ENCODE measurements around the gene BPIFB1.

GRCh38 chr20:33337119-33337518 lies 54.1 kb downstream of the BPIFB1 start:
- no peak for TF ChIP-seq CTCF (IDR thresholded peaks at IDR 0.05; ENCODE audit: insufficient read depth, low read length)
- no peak for TF ChIP-seq GABPA (IDR thresholded peaks at IDR 0.05; ENCODE audit: low read depth)
- TF ChIP-seq REST (IDR thresholded peaks at IDR 0.05; ENCODE audit: insufficient replicate concordance, low read depth), result no peak
- TF ChIP-seq POLR2AphosphoS5 (IDR thresholded peaks at IDR 0.05; ENCODE audit: low read depth), result no peak
- TF ChIP-seq SPI1 (IDR thresholded peaks at IDR 0.05; ENCODE audit: borderline replicate concordance, low read depth), result no peak

All from HL-60 (cell line).